Keratinocyte (primary cell): ENCODE results near the gene TMCO4.

Experiments
- EZH2 ChIP-seq: IDR thresholded peaks from one replicate; pipeline ENCODE4 v1.6.1; 2012; ENCODE audit warnings: inconsistent platforms, mild to moderate bottlenecking, low read length, moderate library complexity
- TF ChIP-seq, protein P1 (sequence below), 3 experiments: IDR thresholded peaks in 1 of 3; conservative IDR thresholded peaks in 1 of 3; optimal IDR thresholded peaks in 1 of 3; 2 replicates in 2 of 3; 3 replicates in 1 of 3; pipeline versions ENCODE3 to v1.5.1; 2011; ENCODE audit warnings: low read length in 3 of 3, mild to moderate bottlenecking in 3 of 3, moderate library complexity in 2 of 3, control low read depth in 1 of 3, inconsistent platforms in 1 of 3; ENCODE audit not compliant: insufficient read depth in 2 of 3; ENCODE audit errors: extremely low read depth in 1 of 3

DNA sequence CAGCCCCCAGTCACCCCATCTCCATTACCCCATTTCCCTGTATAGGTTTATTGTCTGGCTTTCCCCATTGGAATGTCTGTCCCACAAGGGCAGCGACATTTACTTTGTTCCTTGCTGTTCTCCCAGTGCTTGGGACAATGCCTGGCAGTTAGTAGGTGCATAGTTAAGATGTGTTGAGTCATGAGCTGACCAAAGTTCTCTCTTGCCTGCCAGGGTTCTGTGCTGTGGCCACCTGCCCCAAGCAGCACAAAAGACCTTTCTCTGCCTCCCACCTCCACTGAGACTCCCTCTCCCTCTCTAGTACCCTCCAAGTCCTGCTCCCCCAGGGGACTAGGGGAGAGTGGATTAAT is 40.0 kb downstream of the TMCO4 start:
- TF ChIP-seq, protein P1, sequence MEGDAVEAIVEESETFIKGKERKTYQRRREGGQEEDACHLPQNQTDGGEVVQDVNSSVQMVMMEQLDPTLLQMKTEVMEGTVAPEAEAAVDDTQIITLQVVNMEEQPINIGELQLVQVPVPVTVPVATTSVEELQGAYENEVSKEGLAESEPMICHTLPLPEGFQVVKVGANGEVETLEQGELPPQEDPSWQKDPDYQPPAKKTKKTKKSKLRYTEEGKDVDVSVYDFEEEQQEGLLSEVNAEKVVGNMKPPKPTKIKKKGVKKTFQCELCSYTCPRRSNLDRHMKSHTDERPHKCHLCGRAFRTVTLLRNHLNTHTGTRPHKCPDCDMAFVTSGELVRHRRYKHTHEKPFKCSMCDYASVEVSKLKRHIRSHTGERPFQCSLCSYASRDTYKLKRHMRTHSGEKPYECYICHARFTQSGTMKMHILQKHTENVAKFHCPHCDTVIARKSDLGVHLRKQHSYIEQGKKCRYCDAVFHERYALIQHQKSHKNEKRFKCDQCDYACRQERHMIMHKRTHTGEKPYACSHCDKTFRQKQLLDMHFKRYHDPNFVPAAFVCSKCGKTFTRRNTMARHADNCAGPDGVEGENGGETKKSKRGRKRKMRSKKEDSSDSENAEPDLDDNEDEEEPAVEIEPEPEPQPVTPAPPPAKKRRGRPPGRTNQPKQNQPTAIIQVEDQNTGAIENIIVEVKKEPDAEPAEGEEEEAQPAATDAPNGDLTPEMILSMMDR (optimal IDR thresholded peaks at IDR 0.05 in 1 of 3, IDR thresholded peaks at IDR 0.05 in 1 of 3, conservative IDR thresholded peaks at IDR 0.05 in 1 of 3; ENCODE audit: extremely low read depth in 1 of 3, insufficient read depth in 2 of 3, low read length in 3 of 3), result no peak
- TF ChIP-seq EZH2, result no peak
